Measurements from ENCODE around the gene HSFX2.
"Not testable (repeated sequence)": the region's sequence is repeated elsewhere in the genome, so short reads cannot be mapped to it uniquely, and the experiment has no call there.

DNA sequence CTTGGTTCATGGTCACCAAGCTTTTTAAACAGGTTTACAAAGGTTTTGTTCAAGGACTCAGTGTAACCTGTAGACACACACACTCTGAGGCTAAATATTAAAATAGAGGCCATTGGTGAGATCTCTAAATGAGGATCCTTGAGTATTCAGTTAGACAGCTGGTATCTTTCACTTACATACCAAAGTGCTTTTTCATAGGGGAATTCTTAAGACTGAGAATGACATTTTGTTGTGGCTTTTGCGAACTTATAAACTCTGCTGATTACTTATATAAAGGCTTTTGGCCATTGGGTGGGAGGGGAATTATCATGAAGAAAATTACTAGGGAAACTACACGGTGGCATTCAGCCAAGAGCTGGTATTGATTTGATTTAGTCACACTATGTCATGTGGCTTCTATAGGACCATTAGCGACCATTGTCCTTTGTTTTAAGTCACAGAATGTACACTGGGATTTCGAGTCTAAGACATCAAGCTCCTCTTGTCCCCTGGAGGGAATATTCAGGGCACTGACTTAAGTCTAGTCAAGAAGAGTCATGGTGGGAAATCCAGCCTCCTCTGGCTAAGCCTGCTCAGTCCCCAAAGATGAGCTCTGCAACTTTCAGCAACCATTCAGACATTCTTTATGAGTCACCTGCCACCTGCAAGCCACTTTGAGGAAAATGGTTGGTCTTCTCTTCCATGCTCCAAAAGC is 43.7 kb downstream of the HSFX2 start:
- not testable (repeated sequence) for TF ChIP-seq POLR2AphosphoS5 (IDR thresholded peaks at IDR 0.05); CTCF (IDR thresholded peaks at IDR 0.05); EP300 (IDR thresholded peaks at IDR 0.05; ENCODE audit: low read depth); POLR2A (IDR thresholded peaks at IDR 0.05)

Measured in transverse colon (tissue), 4 donors.